ENCODE results near the gene KDM7A.
"Not testable (repeated sequence)": the region's sequence is repeated elsewhere in the genome, so short reads cannot be mapped to it uniquely, and the experiment has no call there.

KDM7A gene

GRCh38 chr7:140160308-140160707, 16.5 kb downstream of the KDM7A start:
- DNase-seq (ENCODE audit: low read depth): no peak

GRCh38 chr7:140159497-140159896, 17.3 kb downstream of the KDM7A start:
- no peak for DNase-seq (ENCODE audit: low read depth)

GRCh38 chr7:140156460-140157080, 20.2 kb downstream of the KDM7A start:
- no peak for DNase-seq (ENCODE audit: low read depth)

GRCh38 chr7:140155428-140155827, 21.4 kb downstream of the KDM7A start:
- DNase-seq (ENCODE audit: low read depth): no peak

- no peak for DNase-seq (ENCODE audit: low read depth)
Observed at GRCh38 chr7:140153666-140154161, 23.1 kb downstream of the KDM7A start.

- DNase-seq (ENCODE audit: low read depth): no peak
Observed at GRCh38 chr7:140146574-140146973, 30.2 kb downstream of the KDM7A start.

- DNase-seq (ENCODE audit: low read depth): no peak
Observed at GRCh38 chr7:140145709-140146108, 31.1 kb downstream of the KDM7A start.

- no peak for DNase-seq (ENCODE audit: low read depth)
Observed at GRCh38 chr7:140144821-140145220, 32.0 kb downstream of the KDM7A start.

GRCh38 chr7:140143997-140144396, 32.8 kb downstream of the KDM7A start:
- no peak for DNase-seq (ENCODE audit: low read depth)

GRCh38 chr7:140142031-140142430, 34.8 kb downstream of the KDM7A start:
- no peak for DNase-seq (ENCODE audit: low read depth)

GRCh38 chr7:140141256-140141655, 35.5 kb downstream of the KDM7A start:
- no peak for DNase-seq (ENCODE audit: low read depth)

- DNase-seq (ENCODE audit: low read depth): no peak
Observed at GRCh38 chr7:140137078-140137477, 39.7 kb downstream of the KDM7A start.

- DNase-seq (ENCODE audit: low read depth): no peak
Observed at GRCh38 chr7:140136073-140136472, 40.7 kb downstream of the KDM7A start.

- no peak for DNase-seq (ENCODE audit: low read depth)
Observed at GRCh38 chr7:140134039-140134438, 42.7 kb downstream of the KDM7A start.

GRCh38 chr7:140127360-140128127, 49.2 kb downstream of the KDM7A start:
- DNase-seq (ENCODE audit: low read depth): no peak

- DNase-seq (ENCODE audit: low read depth): no peak
Observed at GRCh38 chr7:140126435-140127034, 50.2 kb downstream of the KDM7A start.

- no peak for DNase-seq (ENCODE audit: low read depth)
Observed at GRCh38 chr7:140122965-140123364, 53.8 kb downstream of the KDM7A start.

- DNase-seq (ENCODE audit: low read depth): no peak
Observed at GRCh38 chr7:140121326-140121725, 55.5 kb downstream of the KDM7A start.

GRCh38 chr7:140114817-140115216, 62.0 kb downstream of the KDM7A start:
- DNase-seq (ENCODE audit: low read depth): not testable (repeated sequence)

- not testable (repeated sequence) for DNase-seq (ENCODE audit: low read depth)
Observed at GRCh38 chr7:140108777-140109176, 68.0 kb downstream of the KDM7A start.

- no peak for DNase-seq (ENCODE audit: low read depth)
Observed at GRCh38 chr7:140096459-140096858, 80.3 kb downstream of the KDM7A start.

GRCh38 chr7:140093375-140093774, 83.4 kb downstream of the KDM7A start:
- DNase-seq (ENCODE audit: low read depth): no peak

GRCh38 chr7:140085447-140085846, 91.3 kb downstream of the KDM7A start:
- DNase-seq (ENCODE audit: low read depth): no peak

Data from stimulated activated CD8-positive, alpha-beta memory T cell treated with anti-CD3 and anti-CD28 coated beads, Interleukin-4, amount 100 ng/mL, for 24 hours (primary cell).